HEK293 (cell line): Measurements from ENCODE around the gene PLEKHA8.

ENCODE experiments used
- CTCF ChIA-PET: fragments of 350-600 bp; formaldehyde crosslinking; extraction: SDS; loops from one replicate; lab custom pipeline; 2021; ENCODE audit warnings: antibody characterized with exemption; lab: Yijun Ruan, JAX
- POLR2A ChIA-PET: fragments of 300-600 bp; formaldehyde crosslinking; extraction: SDS; loops from one replicate; lab custom pipeline; 2020; ENCODE audit warnings: antibody characterized with exemption, inconsistent platforms; lab: Yijun Ruan, JAX
- H3K27ac ChIP-seq: fragments of 200-500 bp; sonication (Bioruptor generic); 2 replicates; pipeline ENCODE4 v1.5.1; 2014; ENCODE audit warnings: low read depth, low read length, control low read depth, inconsistent platforms; ENCODE audit errors: extremely low read depth
- H3K36me3 ChIP-seq, 2 experiments: fragments of 200-500 bp in 1 of 2; sonication (Bioruptor generic) in 1 of 2; 1 replicate in 1 of 2; 2 replicates in 1 of 2; pipeline ENCODE4 v1.5.1; 2014 to 2017; ENCODE audit warnings: inconsistent platforms in 2 of 2, low read length in 2 of 2; ENCODE audit not compliant: control insufficient read depth in 2 of 2, insufficient read depth in 1 of 2
- H3K4me1 ChIP-seq: fragments of 200-500 bp; sonication (Bioruptor generic); 2 replicates; pipeline ENCODE4 v1.5.1; 2014; ENCODE audit warnings: mild to moderate bottlenecking, low read length, inconsistent platforms; ENCODE audit not compliant: control insufficient read depth, insufficient read depth
- H3K4me3 ChIP-seq: 2 replicates; pipeline ENCODE4 v1.5.1; 2011; ENCODE audit warnings: low read depth, mild to moderate bottlenecking, control low read depth, low read length, moderate library complexity
- H3K9me3 ChIP-seq: fragments of 200-500 bp; sonication (Bioruptor generic); 2 replicates; pipeline ENCODE4 v1.5.1; 2014; ENCODE audit warnings: low read depth, low read length, inconsistent platforms; ENCODE audit not compliant: control insufficient read depth, insufficient read depth
- FEZF1 ChIP-seq: fragments of 450-650 bp; formaldehyde crosslinking; IDR thresholded peaks from 2 replicates; pipeline ENCODE4 v1.5.1; 2016; ENCODE audit warnings: missing biosample characterization, missing genetic modification characterization
- IKZF3 ChIP-seq: fragments of 450-650 bp; IDR thresholded peaks from 2 replicates; pipeline ENCODE4 v1.5.0; 2018; ENCODE audit warnings: missing biosample characterization, mild to moderate bottlenecking, missing genetic modification characterization, moderate library complexity
- MEIS1 ChIP-seq: sonication (generic); formaldehyde crosslinking; IDR thresholded peaks from 2 replicates; pipeline ENCODE4 v1.8.1; 2022; ENCODE audit warnings: missing genetic modification reagents, mild to moderate bottlenecking, borderline replicate concordance
- RBAK ChIP-seq: fragments of 450-650 bp; formaldehyde crosslinking; IDR thresholded peaks from 2 replicates; pipeline ENCODE4 v1.5.1; 2016; ENCODE audit warnings: missing biosample characterization, missing genetic modification characterization
- REPIN1 ChIP-seq: fragments of 450-650 bp; formaldehyde crosslinking; IDR thresholded peaks from 2 replicates; pipeline ENCODE4 v1.5.1; 2017; ENCODE audit warnings: missing biosample characterization, missing genetic modification characterization, low read depth
- SP7 ChIP-seq: fragments of 450-650 bp; formaldehyde crosslinking; IDR thresholded peaks from 2 replicates; pipeline ENCODE4 v1.5.1; 2016; ENCODE audit warnings: missing biosample characterization, missing genetic modification characterization
- ZBTB17 ChIP-seq: fragments of 450-650 bp; formaldehyde crosslinking; IDR thresholded peaks from 2 replicates; pipeline ENCODE4 v1.5.1; 2016; ENCODE audit warnings: missing biosample characterization, missing genetic modification characterization
- ZFP3 ChIP-seq: fragments of 450-650 bp; formaldehyde crosslinking; IDR thresholded peaks from 2 replicates; pipeline ENCODE4 v1.5.1; 2016; ENCODE audit warnings: low read depth, missing biosample characterization, missing genetic modification characterization
- ZNF112 ChIP-seq: fragments of 450-650 bp; formaldehyde crosslinking; IDR thresholded peaks from 2 replicates; pipeline ENCODE4 v1.5.0; 2017; ENCODE audit warnings: missing biosample characterization, missing genetic modification characterization
- ZNF114 ChIP-seq: fragments of 450-650 bp; formaldehyde crosslinking; IDR thresholded peaks from 2 replicates; pipeline ENCODE4 v1.5.0; 2017; ENCODE audit warnings: missing biosample characterization, missing genetic modification characterization
- ZNF133 ChIP-seq: fragments of 450-650 bp; formaldehyde crosslinking; IDR thresholded peaks from 2 replicates; pipeline ENCODE4 v1.5.1; 2016; ENCODE audit warnings: missing biosample characterization, missing genetic modification characterization
- ZNF138 ChIP-seq: fragments of 450-650 bp; formaldehyde crosslinking; IDR thresholded peaks from 2 replicates; pipeline ENCODE4 v1.5.1; 2016; ENCODE audit warnings: missing biosample characterization, missing genetic modification characterization, borderline replicate concordance
- ZNF140 ChIP-seq: fragments of 450-650 bp; formaldehyde crosslinking; IDR thresholded peaks from 2 replicates; pipeline ENCODE4 v1.5.1; 2016; ENCODE audit warnings: missing biosample characterization, missing genetic modification characterization
- ZNF175 ChIP-seq: fragments of 450-650 bp; formaldehyde crosslinking; IDR thresholded peaks from 2 replicates; pipeline ENCODE4 v1.5.1; 2016; ENCODE audit warnings: missing biosample characterization, missing genetic modification characterization
- ZNF2 ChIP-seq: fragments of 450-650 bp; formaldehyde crosslinking; IDR thresholded peaks from 2 replicates; pipeline ENCODE4 v1.5.1; 2016; ENCODE audit warnings: missing biosample characterization, missing genetic modification characterization
- ZNF239 ChIP-seq: fragments of 450-650 bp; formaldehyde crosslinking; IDR thresholded peaks from 2 replicates; pipeline ENCODE4 v1.5.1; 2016; ENCODE audit warnings: missing biosample characterization, missing genetic modification characterization
- ZNF37A ChIP-seq: fragments of 450-650 bp; IDR thresholded peaks from 2 replicates; pipeline ENCODE4 v1.5.1; 2018; ENCODE audit warnings: missing biosample characterization, missing genetic modification characterization
- ZNF423 ChIP-seq: fragments of 450-650 bp; formaldehyde crosslinking; IDR thresholded peaks from 2 replicates; pipeline ENCODE4 v1.5.1; 2016; ENCODE audit warnings: missing biosample characterization, missing genetic modification characterization
- ZNF544 ChIP-seq: fragments of 450-650 bp; formaldehyde crosslinking; IDR thresholded peaks from 2 replicates; pipeline ENCODE4 v1.5.0; 2017; ENCODE audit warnings: missing biosample characterization, missing genetic modification characterization
- ZNF555 ChIP-seq: fragments of 450-650 bp; formaldehyde crosslinking; conservative IDR thresholded peaks from 2 replicates; pipeline ENCODE4 v1.5.1; 2017; ENCODE audit warnings: missing biosample characterization, mild to moderate bottlenecking, missing genetic modification characterization, inconsistent platforms
- ZNF654 ChIP-seq: fragments of 450-650 bp; formaldehyde crosslinking; IDR thresholded peaks from 2 replicates; pipeline ENCODE4 v1.5.1; 2016; ENCODE audit warnings: low read depth, missing biosample characterization, missing genetic modification characterization
- ZNF660 ChIP-seq: fragments of 450-650 bp; IDR thresholded peaks from 2 replicates; pipeline ENCODE4 v1.5.1; 2018; ENCODE audit warnings: missing biosample characterization, mild to moderate bottlenecking, missing genetic modification characterization
- ZNF785 ChIP-seq: fragments of 450-650 bp; formaldehyde crosslinking; IDR thresholded peaks from 2 replicates; pipeline ENCODE4 v1.5.1; 2016; ENCODE audit warnings: missing biosample characterization, missing genetic modification characterization
- ZNF791 ChIP-seq: fragments of 450-650 bp; formaldehyde crosslinking; IDR thresholded peaks from 2 replicates; pipeline ENCODE4 v1.5.1; 2016; ENCODE audit warnings: missing biosample characterization, missing genetic modification characterization
- ZNF837 ChIP-seq: fragments of 450-650 bp; formaldehyde crosslinking; IDR thresholded peaks from 2 replicates; pipeline ENCODE4 v1.5.1; 2016; ENCODE audit warnings: missing biosample characterization, missing genetic modification characterization
- TF ChIP-seq, protein P1 (sequence below): fragments of 450-650 bp; formaldehyde crosslinking; IDR thresholded peaks from 2 replicates; pipeline ENCODE4 v1.5.1; 2016; ENCODE audit warnings: missing biosample characterization, missing genetic modification characterization
- TF ChIP-seq, protein P2 (sequence below): fragments of 450-650 bp; formaldehyde crosslinking; IDR thresholded peaks from 2 replicates; pipeline ENCODE4 v1.5.1; 2016; ENCODE audit warnings: missing biosample characterization, missing genetic modification characterization, low read depth
- TF ChIP-seq, protein P3 (sequence below): fragments of 450-650 bp; formaldehyde crosslinking; IDR thresholded peaks from 2 replicates; pipeline ENCODE4 v1.5.1; 2016; ENCODE audit warnings: missing biosample characterization, missing genetic modification characterization

The PLEKHA8 gene

DNA sequence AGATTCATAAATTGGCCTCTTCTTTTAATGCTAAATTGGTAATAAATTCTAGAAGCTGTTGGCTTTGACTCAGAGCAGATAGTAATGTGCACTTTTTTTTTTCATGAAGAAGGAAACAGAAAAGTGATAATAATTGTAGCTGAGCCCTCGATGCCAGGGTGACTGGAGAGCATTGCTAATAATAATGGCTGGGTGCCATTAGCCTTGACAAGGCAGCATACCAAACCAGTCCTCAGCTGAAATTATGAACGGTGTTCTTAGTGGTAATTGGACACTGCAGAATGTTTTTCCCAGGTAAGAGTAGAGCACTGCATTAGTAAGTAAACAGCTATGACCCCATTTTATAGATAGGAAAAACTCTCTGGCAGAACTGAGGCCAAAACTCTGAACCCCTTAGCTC, 18.9 kb downstream of the PLEKHA8 start:
- Histone ChIP-seq H3K4me1 (no peaks in the 10 kb centered on the region), H3K27ac (no peak overlapping the region), H3K9me3 (no peaks in the 10 kb centered on the region)
- POLR2A ChIA-PET = no interaction called here
- CTCF ChIA-PET = interaction anchor here (2.0 kb wide), 1 partner anchor 15 kb away, joined by 6 read pairs; no protein-coding TSS in a partner anchor
- TF ChIP-seq ZNF660 (tag by site-specific recombination) = no peak
- TF ChIP-seq, all 188 proteins: peak for 0
- no peak overlapping the region for H3K4me3 ChIP-seq
- peaks cover 12 to 44% of the 10 kb centered on the region in 2 experiments for H3K36me3 ChIP-seq

DNA sequence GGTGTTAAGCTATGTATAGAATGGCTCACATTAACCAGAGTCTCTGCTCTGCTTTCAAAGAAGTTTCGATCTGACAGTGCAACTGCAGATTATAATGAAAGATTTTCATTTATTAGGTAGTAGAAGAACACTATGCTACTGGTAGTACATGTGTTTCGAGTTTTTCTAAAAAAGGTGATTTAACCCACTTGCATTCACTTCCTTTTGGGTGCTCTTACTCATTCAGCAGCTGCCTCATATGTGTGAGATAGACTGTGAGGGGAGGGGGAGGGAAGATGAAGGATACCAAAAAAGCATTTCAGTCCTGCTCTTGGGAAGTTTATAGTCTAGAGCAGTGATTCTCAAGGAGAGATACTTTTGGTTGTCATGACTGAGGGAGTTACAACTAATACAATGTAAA, 20.4 kb downstream of the PLEKHA8 start:
- Histone ChIP-seq H3K36me3 (peaks cover 12 to 52% of the 10 kb centered on the region in 2 experiments), H3K9me3 (no peaks in the 10 kb centered on the region), H3K4me1 (no peaks in the 10 kb centered on the region), H3K27ac (no peak overlapping the region), H3K4me3 (no peak overlapping the region)
- TF ChIP-seq ZNF175 (no peak), ZNF555 (no peak), SP7 (tag by site-specific recombination) (no peak), ZNF837 (tag by site-specific recombination) (no peak), ZNF112 (tag by site-specific recombination) (no peak), ZNF2 (no peak), IKZF3 (tag by site-specific recombination) (no peak), ZNF138 (tag by site-specific recombination) (no peak), ZFP3 (tag by site-specific recombination) (no peak), ZNF114 (tag by site-specific recombination) (no peak), ZBTB17 (tag by site-specific recombination) (no peak), ZNF133 (tag by site-specific recombination) (no peak)
- POLR2A ChIA-PET = no interaction called here
- CTCF ChIA-PET = interaction anchor here (0.6 to 2.0 kb wide), 3 partner anchors 13 to 22 kb away, joined by 3 to 6 read pairs (median 4); no protein-coding TSS in a partner anchor

DNA sequence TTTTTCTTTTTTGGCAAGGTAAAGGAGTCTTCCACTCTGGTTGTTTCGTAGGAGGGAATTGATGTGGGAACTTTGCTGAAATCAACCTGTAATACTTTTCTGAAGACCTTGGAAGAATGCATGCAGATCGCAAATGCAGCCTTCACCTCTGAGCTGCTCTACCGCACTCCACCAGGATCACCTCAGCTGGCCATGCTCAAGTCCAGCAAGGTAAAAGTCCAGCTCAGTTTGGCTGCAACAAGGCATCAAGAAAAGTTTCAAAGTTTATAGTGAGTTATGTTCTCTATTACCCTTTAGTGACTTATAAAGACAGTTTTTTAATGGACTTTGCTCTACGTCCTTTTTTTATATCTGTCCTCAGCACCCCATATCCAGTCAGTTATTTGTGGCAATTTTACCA, 21.0 kb downstream of the PLEKHA8 start:
- Histone ChIP-seq H3K36me3 (peaks cover 12 to 58% of the 10 kb centered on the region in 2 experiments), H3K27ac (no peak overlapping the region), H3K4me3 (no peak overlapping the region), H3K4me1 (no peaks in the 10 kb centered on the region), H3K9me3 (no peaks in the 10 kb centered on the region)
- CTCF ChIA-PET = interaction anchor here (1.1 kb wide), 1 partner anchor 13 kb away, joined by 4 read pairs; no protein-coding TSS in a partner anchor
- TF ChIP-seq ZNF654 (tag by site-specific recombination) = no peak
- no peak for TF ChIP-seq ZNF791 (tag by site-specific recombination)
- TF ChIP-seq ZNF544 (tag by site-specific recombination) = no peak
- no peak for TF ChIP-seq ZNF785 (tag by site-specific recombination)
- TF ChIP-seq RBAK (tag by site-specific recombination) = no peak
- TF ChIP-seq ZNF140 = no peak
- TF ChIP-seq, protein P1, sequence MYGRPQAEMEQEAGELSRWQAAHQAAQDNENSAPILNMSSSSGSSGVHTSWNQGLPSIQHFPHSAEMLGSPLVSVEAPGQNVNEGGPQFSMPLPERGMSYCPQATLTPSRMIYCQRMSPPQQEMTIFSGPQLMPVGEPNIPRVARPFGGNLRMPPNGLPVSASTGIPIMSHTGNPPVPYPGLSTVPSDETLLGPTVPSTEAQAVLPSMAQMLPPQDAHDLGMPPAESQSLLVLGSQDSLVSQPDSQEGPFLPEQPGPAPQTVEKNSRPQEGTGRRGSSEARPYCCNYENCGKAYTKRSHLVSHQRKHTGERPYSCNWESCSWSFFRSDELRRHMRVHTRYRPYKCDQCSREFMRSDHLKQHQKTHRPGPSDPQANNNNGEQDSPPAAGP (tag by site-specific recombination) = no peak
- TF ChIP-seq FEZF1 = no peak
- no peak for TF ChIP-seq ZNF660 (tag by site-specific recombination)
- TF ChIP-seq, all 188 proteins: peak for 0
- POLR2A ChIA-PET = no interaction called here

DNA sequence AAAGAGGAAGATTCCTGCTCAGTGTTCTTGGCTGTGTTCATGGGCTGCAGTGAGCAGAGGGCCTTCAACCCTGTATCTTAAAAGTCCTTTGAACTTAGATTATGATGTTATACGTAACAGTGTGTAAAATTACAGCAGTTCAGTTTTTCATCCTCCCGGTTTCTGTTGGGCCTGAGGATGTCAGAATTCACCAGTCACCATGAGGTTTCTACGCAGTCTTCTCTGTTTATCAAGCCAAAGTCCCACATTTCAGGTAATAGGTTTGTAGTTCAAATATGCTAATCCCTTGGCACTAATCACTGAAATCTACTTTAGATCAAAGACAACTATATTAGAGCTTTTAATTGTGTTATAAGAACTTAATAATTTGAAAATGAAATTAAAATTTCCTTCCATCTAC, 24.9 kb downstream of the PLEKHA8 start:
- Histone ChIP-seq H3K4me1 (no peaks in the 10 kb centered on the region), H3K36me3 (peaks cover 28 to 50% of the 10 kb centered on the region in 2 experiments), H3K27ac (no peak overlapping the region), H3K4me3 (no peak overlapping the region), H3K9me3 (no peaks in the 10 kb centered on the region)
- ChIA-PET CTCF (interaction anchor here (0.6 to 1.0 kb wide), 4 partner anchors 9 to 586 kb away, joined by 3 to 4 read pairs (median 3); no protein-coding TSS in a partner anchor), POLR2A (no interaction called here)
- TF ChIP-seq ZNF544 (tag by site-specific recombination) (no peak), ZNF837 (tag by site-specific recombination) (no peak), REPIN1 (tag by site-specific recombination) (no peak), ZNF423 (tag by site-specific recombination) (no peak), ZNF239 (tag by site-specific recombination) (no peak), ZNF37A (tag by site-specific recombination) (no peak), MEIS1 (CRISPR knock-in tag) (no peak), ZBTB17 (tag by site-specific recombination) (no peak)
- TF ChIP-seq, protein P2, sequence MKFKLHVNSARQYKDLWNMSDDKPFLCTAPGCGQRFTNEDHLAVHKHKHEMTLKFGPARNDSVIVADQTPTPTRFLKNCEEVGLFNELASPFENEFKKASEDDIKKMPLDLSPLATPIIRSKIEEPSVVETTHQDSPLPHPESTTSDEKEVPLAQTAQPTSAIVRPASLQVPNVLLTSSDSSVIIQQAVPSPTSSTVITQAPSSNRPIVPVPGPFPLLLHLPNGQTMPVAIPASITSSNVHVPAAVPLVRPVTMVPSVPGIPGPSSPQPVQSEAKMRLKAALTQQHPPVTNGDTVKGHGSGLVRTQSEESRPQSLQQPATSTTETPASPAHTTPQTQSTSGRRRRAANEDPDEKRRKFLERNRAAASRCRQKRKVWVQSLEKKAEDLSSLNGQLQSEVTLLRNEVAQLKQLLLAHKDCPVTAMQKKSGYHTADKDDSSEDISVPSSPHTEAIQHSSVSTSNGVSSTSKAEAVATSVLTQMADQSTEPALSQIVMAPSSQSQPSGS = no peak
- TF ChIP-seq, protein P3, sequence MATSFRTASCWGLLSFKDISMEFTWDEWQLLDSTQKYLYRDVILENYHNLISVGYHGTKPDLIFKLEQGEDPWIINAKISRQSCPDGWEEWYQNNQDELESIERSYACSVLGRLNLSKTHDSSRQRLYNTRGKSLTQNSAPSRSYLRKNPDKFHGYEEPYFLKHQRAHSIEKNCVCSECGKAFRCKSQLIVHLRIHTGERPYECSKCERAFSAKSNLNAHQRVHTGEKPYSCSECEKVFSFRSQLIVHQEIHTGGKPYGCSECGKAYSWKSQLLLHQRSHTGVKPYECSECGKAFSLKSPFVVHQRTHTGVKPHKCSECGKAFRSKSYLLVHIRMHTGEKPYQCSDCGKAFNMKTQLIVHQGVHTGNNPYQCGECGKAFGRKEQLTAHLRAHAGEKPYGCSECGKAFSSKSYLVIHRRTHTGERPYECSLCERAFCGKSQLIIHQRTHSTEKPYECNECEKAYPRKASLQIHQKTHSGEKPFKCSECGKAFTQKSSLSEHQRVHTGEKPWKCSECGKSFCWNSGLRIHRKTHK (tag by site-specific recombination) = no peak
